Measurements from ENCODE around the gene PSAP.

PSAP gene

GRCh38 chr10:71799608-71800453, 51.2 kb downstream of the PSAP start:
- H3K9ac ChIP-seq (ENCODE audit: low read depth, low read length) = no peak overlapping the region
- no peaks in the 10 kb centered on the region for H3K4me1 ChIP-seq (ENCODE audit: control insufficient read depth, insufficient read depth, low read length)
- no peak overlapping the region for H3K4me2 ChIP-seq (ENCODE audit: low read length)
- H3K9me3 ChIP-seq (replicated peaks; ENCODE audit: low read length) = no peaks in the 10 kb centered on the region
- no peaks in the 10 kb centered on the region for H3K36me3 ChIP-seq (ENCODE audit: insufficient read depth, low read length)
- H3K27me3 ChIP-seq (ENCODE audit: control insufficient read depth, insufficient read depth, low read length) = peaks cover 31% of the 10 kb centered on the region
- no peak overlapping the region for H3K4me3 ChIP-seq (ENCODE audit: low read length)

- Histone ChIP-seq H3K36me3 (ENCODE audit: insufficient read depth, low read length) (no peaks in the 10 kb centered on the region), H3K4me3 (ENCODE audit: low read length) (no peak overlapping the region), H3K27me3 (ENCODE audit: control insufficient read depth, insufficient read depth, low read length) (peaks cover 32% of the 10 kb centered on the region), H3K4me1 (ENCODE audit: control insufficient read depth, insufficient read depth, low read length) (no peaks in the 10 kb centered on the region), H3K9ac (ENCODE audit: low read depth, low read length) (no peak overlapping the region), H3K9me3 (replicated peaks; ENCODE audit: low read length) (no peaks in the 10 kb centered on the region), H3K4me2 (ENCODE audit: low read length) (no peak overlapping the region)
Observed at GRCh38 chr10:71799112-71799511, 51.9 kb downstream of the PSAP start.

- no peaks in the 10 kb centered on the region for H3K4me1 ChIP-seq (ENCODE audit: control insufficient read depth, insufficient read depth, low read length)
- H3K36me3 ChIP-seq (ENCODE audit: insufficient read depth, low read length) = no peaks in the 10 kb centered on the region
- no peak overlapping the region for H3K9ac ChIP-seq (ENCODE audit: low read depth, low read length)
- no peak overlapping the region for H3K4me3 ChIP-seq (ENCODE audit: low read length)
- H3K27me3 ChIP-seq (ENCODE audit: control insufficient read depth, insufficient read depth, low read length) = peaks cover 30% of the 10 kb centered on the region
- no peaks in the 10 kb centered on the region for H3K9me3 ChIP-seq (replicated peaks; ENCODE audit: low read length)
- no peak overlapping the region for H3K4me2 ChIP-seq (ENCODE audit: low read length)
Observed at GRCh38 chr10:71798308-71798624, 52.8 kb downstream of the PSAP start.

- Histone ChIP-seq H3K4me2 (ENCODE audit: low read length) (no peak overlapping the region), H3K4me3 (ENCODE audit: low read length) (no peak overlapping the region), H3K9ac (ENCODE audit: low read depth, low read length) (no peak overlapping the region), H3K27me3 (ENCODE audit: control insufficient read depth, insufficient read depth, low read length) (peaks cover 34% of the 10 kb centered on the region), H3K36me3 (ENCODE audit: insufficient read depth, low read length) (no peaks in the 10 kb centered on the region), H3K9me3 (replicated peaks; ENCODE audit: low read length) (no peaks in the 10 kb centered on the region), H3K4me1 (ENCODE audit: control insufficient read depth, insufficient read depth, low read length) (no peaks in the 10 kb centered on the region)
Observed at GRCh38 chr10:71797533-71798307, 53.3 kb downstream of the PSAP start.

GRCh38 chr10:71796749-71797405, 54.2 kb downstream of the PSAP start:
- no peaks in the 10 kb centered on the region for H3K9me3 ChIP-seq (replicated peaks; ENCODE audit: low read length)
- no peak overlapping the region for H3K4me3 ChIP-seq (ENCODE audit: low read length)

GRCh38 chr10:71795248-71795647, 55.8 kb downstream of the PSAP start:
- no peaks in the 10 kb centered on the region for H3K36me3 ChIP-seq (ENCODE audit: insufficient read depth, low read length)
- no peak overlapping the region for H3K9ac ChIP-seq (ENCODE audit: low read depth, low read length)
- H3K9me3 ChIP-seq (replicated peaks; ENCODE audit: low read length) = no peaks in the 10 kb centered on the region
- peaks cover 22% of the 10 kb centered on the region for H3K27me3 ChIP-seq (ENCODE audit: control insufficient read depth, insufficient read depth, low read length)
- H3K4me3 ChIP-seq (ENCODE audit: low read length) = no peak overlapping the region
- H3K4me1 ChIP-seq (ENCODE audit: control insufficient read depth, insufficient read depth, low read length) = no peaks in the 10 kb centered on the region
- H3K4me2 ChIP-seq (ENCODE audit: low read length) = no peak overlapping the region

More at GRCh38 chr10:71796749-71797405, 54.2 kb downstream of the PSAP start:
- Histone ChIP-seq H3K4me2 (ENCODE audit: low read length) (no peak overlapping the region), H3K27me3 (ENCODE audit: control insufficient read depth, insufficient read depth, low read length) (peaks cover 27% of the 10 kb centered on the region), H3K4me1 (ENCODE audit: control insufficient read depth, insufficient read depth, low read length) (no peaks in the 10 kb centered on the region), H3K36me3 (ENCODE audit: insufficient read depth, low read length) (no peaks in the 10 kb centered on the region), H3K9ac (ENCODE audit: low read depth, low read length) (no peak overlapping the region)

GRCh38 chr10:71790749-71791440, 60.2 kb downstream of the PSAP start:
- peaks cover 23% of the 10 kb centered on the region for H3K27me3 ChIP-seq (ENCODE audit: control insufficient read depth, insufficient read depth, low read length)
- H3K9me3 ChIP-seq (replicated peaks; ENCODE audit: low read length) = no peaks in the 10 kb centered on the region
- no peak overlapping the region for H3K4me3 ChIP-seq (ENCODE audit: low read length)
- H3K9ac ChIP-seq (ENCODE audit: low read depth, low read length) = no peak overlapping the region
- no peak overlapping the region for H3K4me2 ChIP-seq (ENCODE audit: low read length)
- H3K4me1 ChIP-seq (ENCODE audit: control insufficient read depth, insufficient read depth, low read length) = no peaks in the 10 kb centered on the region
- no peaks in the 10 kb centered on the region for H3K36me3 ChIP-seq (ENCODE audit: insufficient read depth, low read length)

- H3K27me3 ChIP-seq (ENCODE audit: control insufficient read depth, insufficient read depth, low read length) = peaks cover 33% of the 10 kb centered on the region
- no peak overlapping the region for H3K4me2 ChIP-seq (ENCODE audit: low read length)
- H3K9me3 ChIP-seq (replicated peaks; ENCODE audit: low read length) = no peaks in the 10 kb centered on the region
- H3K4me3 ChIP-seq (ENCODE audit: low read length) = no peak overlapping the region
- H3K4me1 ChIP-seq (ENCODE audit: control insufficient read depth, insufficient read depth, low read length) = no peaks in the 10 kb centered on the region
- H3K9ac ChIP-seq (ENCODE audit: low read depth, low read length) = no peak overlapping the region
- no peaks in the 10 kb centered on the region for H3K36me3 ChIP-seq (ENCODE audit: insufficient read depth, low read length)
Observed at GRCh38 chr10:71789871-71790270, 61.2 kb downstream of the PSAP start.

GRCh38 chr10:71788954-71789353, 62.1 kb downstream of the PSAP start:
- Histone ChIP-seq H3K9ac (ENCODE audit: low read depth, low read length) (no peak overlapping the region), H3K36me3 (ENCODE audit: insufficient read depth, low read length) (no peaks in the 10 kb centered on the region), H3K9me3 (replicated peaks; ENCODE audit: low read length) (no peaks in the 10 kb centered on the region), H3K4me2 (ENCODE audit: low read length) (no peak overlapping the region), H3K4me3 (ENCODE audit: low read length) (no peak overlapping the region), H3K4me1 (ENCODE audit: control insufficient read depth, insufficient read depth, low read length) (no peaks in the 10 kb centered on the region), H3K27me3 (ENCODE audit: control insufficient read depth, insufficient read depth, low read length) (peaks cover 33% of the 10 kb centered on the region)

- no peaks in the 10 kb centered on the region for H3K36me3 ChIP-seq (ENCODE audit: insufficient read depth, low read length)
- no peak overlapping the region for H3K9ac ChIP-seq (ENCODE audit: low read depth, low read length)
Observed at GRCh38 chr10:71784679-71785272, 66.3 kb downstream of the PSAP start.

More at GRCh38 chr10:71784679-71785272, 66.3 kb downstream of the PSAP start:
- no peak overlapping the region for H3K4me3 ChIP-seq (ENCODE audit: low read length)
- H3K9me3 ChIP-seq (replicated peaks; ENCODE audit: low read length) = no peaks in the 10 kb centered on the region
- H3K27me3 ChIP-seq (ENCODE audit: control insufficient read depth, insufficient read depth, low read length) = peaks cover 48% of the 10 kb centered on the region
- no peak overlapping the region for H3K4me2 ChIP-seq (ENCODE audit: low read length)
- no peaks in the 10 kb centered on the region for H3K4me1 ChIP-seq (ENCODE audit: control insufficient read depth, insufficient read depth, low read length)
